ENCODE data around the gene IFIT3.

IFIT3 gene

DNA sequence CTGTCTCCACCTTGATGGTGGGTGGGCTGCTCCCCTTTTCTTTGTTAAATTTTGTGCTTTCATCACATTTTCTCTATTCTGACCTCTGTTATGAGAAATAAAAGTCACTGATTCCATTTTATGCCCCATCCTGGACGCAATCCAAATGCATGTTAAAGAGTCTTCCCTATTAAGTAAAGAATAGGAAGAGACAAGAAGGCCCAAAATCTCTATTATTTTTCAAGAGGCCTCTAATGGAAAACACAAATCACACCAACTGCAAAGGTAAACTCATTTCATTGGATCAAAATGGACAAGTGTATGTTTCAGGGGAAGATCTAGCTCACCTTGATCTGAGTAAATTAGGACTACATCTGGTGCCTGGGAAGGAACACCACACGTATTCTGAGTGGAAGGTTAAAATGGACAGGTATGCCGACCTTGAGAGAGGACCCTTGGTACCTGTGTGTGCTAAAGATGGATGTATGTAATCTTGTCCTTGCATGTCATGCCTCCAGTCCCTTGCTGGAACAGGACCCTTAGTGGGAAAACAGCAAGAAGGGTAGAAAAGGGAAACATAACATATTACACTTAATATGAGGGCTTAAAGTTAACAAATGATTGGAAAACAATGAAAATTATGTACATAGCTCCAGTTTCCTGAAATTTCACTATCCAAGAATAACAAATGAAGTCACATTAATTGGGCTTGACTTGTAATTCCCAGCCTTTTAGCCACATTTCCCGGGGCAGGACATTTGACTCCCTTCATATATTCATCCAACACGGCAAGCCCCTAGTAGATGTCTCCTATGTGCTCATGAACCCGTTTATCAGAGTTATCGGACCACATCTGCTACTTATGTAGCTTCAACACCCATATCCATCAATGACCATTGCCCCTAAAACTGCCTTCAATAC is 18.4 kb upstream of the IFIT3 start:
- Histone ChIP-seq H3K79me2 (ENCODE audit: insufficient read depth, low read length) (no peaks in the 10 kb centered on the region), H4K20me1 (ENCODE audit: insufficient read depth, low read length, poor library complexity, severe bottlenecking) (no peaks in the 10 kb centered on the region), H3K4me3 (ENCODE audit: low read length, poor library complexity, severe bottlenecking) (no peak overlapping the region), H2AFZ (ENCODE audit: low read length) (no peak overlapping the region), H3K9me2 (replicated peaks; ENCODE audit: low read depth, low read length) (no peaks in the 10 kb centered on the region), H3K4me2 (ENCODE audit: low read depth, low read length, poor library complexity, severe bottlenecking) (no peak overlapping the region), H3K27me3 (ENCODE audit: insufficient read depth, low read length, poor library complexity, severe bottlenecking) (no peaks in the 10 kb centered on the region), H3K36me3 (ENCODE audit: insufficient read depth, low read length) (no peaks in the 10 kb centered on the region), H3K9me3 (ENCODE audit: insufficient read depth, low read depth, low read length) (0 out of 2 replicates have a peak, but pooled peaks cover 3% of the 10 kb centered on the region), H3K9ac (ENCODE audit: low read depth, low read length, poor library complexity, severe bottlenecking) (no peak overlapping the region), H3K4me1 (ENCODE audit: insufficient read depth, low read length, poor library complexity, severe bottlenecking) (no peaks in the 10 kb centered on the region), H3F3A (ENCODE audit: low read depth) (no peaks in the 10 kb centered on the region)
- TF ChIP-seq CTCF (conservative IDR thresholded peaks at IDR 0.05; ENCODE audit: low read length) (no peak), EZH2phosphoT487 (IDR thresholded peaks at IDR 0.05; ENCODE audit: borderline replicate concordance) (no peak)

- Histone ChIP-seq H3K36me3 (ENCODE audit: insufficient read depth, low read length) (no peaks in the 10 kb centered on the region), H3K4me2 (ENCODE audit: low read depth, low read length, poor library complexity, severe bottlenecking) (no peak overlapping the region), H3K4me1 (ENCODE audit: insufficient read depth, low read length, poor library complexity, severe bottlenecking) (no peaks in the 10 kb centered on the region), H3K4me3 (ENCODE audit: low read length, poor library complexity, severe bottlenecking) (no peak overlapping the region), H3K79me2 (ENCODE audit: insufficient read depth, low read length) (no peaks in the 10 kb centered on the region), H3K9ac (ENCODE audit: low read depth, low read length, poor library complexity, severe bottlenecking) (no peak overlapping the region), H3F3A (ENCODE audit: low read depth) (no peaks in the 10 kb centered on the region), H2AFZ (ENCODE audit: low read length) (no peak overlapping the region), H3K9me3 (ENCODE audit: insufficient read depth, low read depth, low read length) (0 out of 2 replicates have a peak, but pooled peaks cover 3% of the 10 kb centered on the region), H3K27me3 (ENCODE audit: insufficient read depth, low read length, poor library complexity, severe bottlenecking) (no peaks in the 10 kb centered on the region), H3K9me2 (replicated peaks; ENCODE audit: low read depth, low read length) (no peaks in the 10 kb centered on the region), H4K20me1 (ENCODE audit: insufficient read depth, low read length, poor library complexity, severe bottlenecking) (no peaks in the 10 kb centered on the region)
- no peak for TF ChIP-seq CTCF (conservative IDR thresholded peaks at IDR 0.05; ENCODE audit: low read length)
- no peak for TF ChIP-seq EZH2phosphoT487 (IDR thresholded peaks at IDR 0.05; ENCODE audit: borderline replicate concordance)
Observed at GRCh38 chr10:89310056-89310893, 17.5 kb upstream of the IFIT3 start.

GRCh38 chr10:89312973-89313372 is 14.8 kb upstream of the IFIT3 start:
- Histone ChIP-seq H3K4me3 (ENCODE audit: low read length, poor library complexity, severe bottlenecking) (no peak overlapping the region), H2AFZ (ENCODE audit: low read length) (no peak overlapping the region), H3K79me2 (ENCODE audit: insufficient read depth, low read length) (no peaks in the 10 kb centered on the region), H3K27me3 (ENCODE audit: insufficient read depth, low read length, poor library complexity, severe bottlenecking) (no peaks in the 10 kb centered on the region), H3K9ac (ENCODE audit: low read depth, low read length, poor library complexity, severe bottlenecking) (no peak overlapping the region), H3F3A (ENCODE audit: low read depth) (no peaks in the 10 kb centered on the region), H3K9me2 (replicated peaks; ENCODE audit: low read depth, low read length) (no peaks in the 10 kb centered on the region), H3K4me2 (ENCODE audit: low read depth, low read length, poor library complexity, severe bottlenecking) (no peak overlapping the region), H3K36me3 (ENCODE audit: insufficient read depth, low read length) (no peaks in the 10 kb centered on the region), H3K9me3 (ENCODE audit: insufficient read depth, low read depth, low read length) (0 out of 2 replicates have a peak, but pooled peaks cover 3% of the 10 kb centered on the region), H4K20me1 (ENCODE audit: insufficient read depth, low read length, poor library complexity, severe bottlenecking) (no peaks in the 10 kb centered on the region), H3K4me1 (ENCODE audit: insufficient read depth, low read length, poor library complexity, severe bottlenecking) (no peaks in the 10 kb centered on the region)
- TF ChIP-seq EZH2phosphoT487 (IDR thresholded peaks at IDR 0.05; ENCODE audit: borderline replicate concordance) (no peak), CTCF (conservative IDR thresholded peaks at IDR 0.05; ENCODE audit: low read length) (no peak)

Data from Loucy (cell line).